Psoas muscle (tissue), 8 donors: Measurements from ENCODE around the gene VSIR. TPM values are rescaled to one million over a fixed set of nuclear protein-coding genes. Genes with fewer than 3 reads are reported as not detected.
A peak's percentile ranks its signal among the peaks of the same experiment; 100 is the strongest.

ENCODE experiments used
- ATAC-seq, 4 donors: fragments of 200-7000 bp; cut with Tn5 transposase; one replicate each; pipeline ENCODE4 v1.9.1; 2020; ENCODE audit warnings: moderate library complexity in 3 of 4, mild to moderate bottlenecking in 2 of 4
- DNase-seq, 2 donors: peaks; one replicate each; pipeline ENCODE4 v3.0.0-alpha.2; 2020
- H3K27ac ChIP-seq: fragments of 200-600 bp; one replicate; pipeline ENCODE4 v1.8.0; 2022
- H3K27me3 ChIP-seq, 3 donors: fragments of 200-600 bp in 1 of 3; one replicate each; pipeline versions ENCODE4 v1.6.1 to v1.8.0; 2013 to 2022; ENCODE audit warnings: low read length in 2 of 3, mild to moderate bottlenecking in 2 of 3, moderate library complexity in 1 of 3; ENCODE audit not compliant: insufficient read depth in 3 of 3
- H3K36me3 ChIP-seq, 2 donors: fragments of 200-600 bp in 1 of 2; one replicate each; pipeline versions ENCODE4 v1.6.1 to v1.8.0; 2013 to 2022; ENCODE audit warnings: low read depth in 1 of 2, mild to moderate bottlenecking in 1 of 2, moderate library complexity in 1 of 2; ENCODE audit not compliant: insufficient read depth in 1 of 2
- H3K4me1 ChIP-seq: fragments of 200-600 bp; one replicate; pipeline ENCODE4 v1.8.0; 2022
- H3K4me3 ChIP-seq: fragments of 200-600 bp; one replicate; pipeline ENCODE4 v1.8.0; 2022; ENCODE audit warnings: mild to moderate bottlenecking
- H3K9me3 ChIP-seq: fragments of 200-600 bp; one replicate; pipeline ENCODE4 v1.8.0; 2022
- whole genome bisulfite sequencing, 3 donors: extraction: QIAGEN DNeasy Blood & Tissue Kit; methylation state at CpG; one replicate each; pipeline versions ENCODE4 v1.1.6 to v1.1.7; 2013; 5-methylcytosine and 5-hydroxymethylcytosine counted together
- intact Hi-C, 2 donors: fragments of 100-400 bp; cut with DNase I; formaldehyde crosslinking; loops; one replicate each; pipeline versions ENCODE4 v1.11.0 to v1.14.2; 2022
- polyA plus RNA-seq, 3 donors: library from polyadenylated mRNA; stranded (reverse); fragments of 200-250 nt; gene quantifications; one replicate each; pipeline ENCODE4 v1.2.3, GENCODE V29; 2013
- total RNA-seq, 4 donors: library from RNA; stranded (reverse); fragmentation: NEBNext Ultra II Directional in 2 of 4; extraction: Animal tissue kit (Norgen Biotek cat#: 25700) in 2 of 4; gene quantifications; one replicate each; pipeline versions ENCODE4 v1.2.1 to v1.2.4, GENCODE V29; 2021 to 2023
- TF ChIP-seq, protein P1 (sequence below): fragments of 200-600 bp; IDR thresholded peaks from one replicate; pipeline ENCODE4 v1.8.0; 2022; ENCODE audit warnings: antibody characterized with exemption
- donor health status: healthy with polysubstance abuse.
- donor health status: DM: no; HTN: no; CAD: no; lungs with moderate emphysema.
- donor health status: Bipolar disorder and iron deficiency.
- donor health status: healthy.
- donor health status: DM: yes; HTN: yes; CAD: no.
- donor health status: DM: no; HTN: no; CAD: no.
- donor health status: DM: no; HTN: no; CAD: no.
- donor health status: DM: yes; HTN: yes; CAD: no.

VSIR gene
- total and polyA plus RNA-seq, 7 donors: 12.5 to 21.8 (median 18.1) TPM

- no peak overlapping the region for H3K27ac ChIP-seq
- H3K36me3 ChIP-seq: no peaks in the 10 kb centered on the region
- H3K27me3 ChIP-seq: no peaks in the 10 kb centered on the region
- H3K9me3 ChIP-seq: no peaks in the 10 kb centered on the region
- no peaks in the 10 kb centered on the region for H3K4me1 ChIP-seq
- no peak overlapping the region for H3K4me3 ChIP-seq
- TF ChIP-seq, protein P1, sequence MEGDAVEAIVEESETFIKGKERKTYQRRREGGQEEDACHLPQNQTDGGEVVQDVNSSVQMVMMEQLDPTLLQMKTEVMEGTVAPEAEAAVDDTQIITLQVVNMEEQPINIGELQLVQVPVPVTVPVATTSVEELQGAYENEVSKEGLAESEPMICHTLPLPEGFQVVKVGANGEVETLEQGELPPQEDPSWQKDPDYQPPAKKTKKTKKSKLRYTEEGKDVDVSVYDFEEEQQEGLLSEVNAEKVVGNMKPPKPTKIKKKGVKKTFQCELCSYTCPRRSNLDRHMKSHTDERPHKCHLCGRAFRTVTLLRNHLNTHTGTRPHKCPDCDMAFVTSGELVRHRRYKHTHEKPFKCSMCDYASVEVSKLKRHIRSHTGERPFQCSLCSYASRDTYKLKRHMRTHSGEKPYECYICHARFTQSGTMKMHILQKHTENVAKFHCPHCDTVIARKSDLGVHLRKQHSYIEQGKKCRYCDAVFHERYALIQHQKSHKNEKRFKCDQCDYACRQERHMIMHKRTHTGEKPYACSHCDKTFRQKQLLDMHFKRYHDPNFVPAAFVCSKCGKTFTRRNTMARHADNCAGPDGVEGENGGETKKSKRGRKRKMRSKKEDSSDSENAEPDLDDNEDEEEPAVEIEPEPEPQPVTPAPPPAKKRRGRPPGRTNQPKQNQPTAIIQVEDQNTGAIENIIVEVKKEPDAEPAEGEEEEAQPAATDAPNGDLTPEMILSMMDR: no peak
- WGBS, 3 donors: 85 to 96% (median 92%) methylated on average over 4 of the region's 4 CpGs
- intact Hi-C loops: no loop called here
- DNase-seq: no peak
- no peak for ATAC-seq
Observed at GRCh38 chr10:71720288-71720687, 53.0 kb downstream of the VSIR start.

GRCh38 chr10:71719464-71720201 is 53.7 kb downstream of the VSIR start, which contains the start of gene C10orf105:
Gene C10orf105, minus strand, starts transcription at chr10:71719778. Its CDS starts 3,441 bp downstream, at chr10:71716337.
- H3K4me3 ChIP-seq: no peak within 1 kb of the TSS
- no peaks in the 10 kb centered on the region for H3K27me3 ChIP-seq
- peaks cover 5% of the 10 kb centered on the region for H3K4me1 ChIP-seq
- DNase-seq (no peak), ATAC-seq (peak in 1 of 4 donors; percentile 4)
- H3K36me3 ChIP-seq: no peaks in the 10 kb centered on the region
- H3K9me3 ChIP-seq: no peaks in the 10 kb centered on the region
- TF ChIP-seq, protein P1: no peak
- WGBS, 3 donors: 83 to 94% (median 93%) methylated on average over 14 of the region's 14 CpGs
- H3K27ac ChIP-seq: peak within 1 kb of the TSS; percentile 23
- intact Hi-C loops: no loop called here

DNA sequence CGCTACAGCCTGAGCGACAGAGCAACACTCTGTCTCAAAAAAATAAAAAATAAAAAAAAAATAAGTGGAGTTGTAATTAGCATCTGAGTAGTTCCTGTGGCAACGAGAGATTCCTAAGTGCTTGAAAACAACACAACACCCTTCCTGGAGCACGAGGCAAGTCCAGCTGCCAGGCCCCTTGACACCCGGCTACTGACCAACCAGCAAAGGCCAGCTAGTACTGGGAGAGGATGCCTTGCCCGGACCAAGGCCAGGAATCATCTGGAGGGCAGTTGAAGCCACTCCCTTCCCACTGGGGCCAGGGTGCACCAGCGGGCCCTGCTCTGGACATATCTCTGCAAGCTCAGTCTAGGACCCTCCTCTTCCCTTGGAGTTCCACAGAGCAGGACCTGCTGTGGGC is 54.3 kb downstream of the VSIR start:
- TF ChIP-seq, protein P1: no peak
- Histone ChIP-seq H3K9me3 (no peaks in the 10 kb centered on the region), H3K27me3 (no peaks in the 10 kb centered on the region), H3K27ac (peak overlapping the region; percentile 23), H3K4me1 (peaks cover 11% of the 10 kb centered on the region), H3K36me3 (no peaks in the 10 kb centered on the region), H3K4me3 (no peak overlapping the region)
- peak in 2 of 4 donors; percentile 31 to 60 for ATAC-seq
- intact Hi-C loops: no loop called here
- peak in 1 of 2 donors; percentile 75 for DNase-seq
- 50 to 57% (median 56%) methylated on average over 7 of the region's 7 CpGs for WGBS, 3 donors

DNA sequence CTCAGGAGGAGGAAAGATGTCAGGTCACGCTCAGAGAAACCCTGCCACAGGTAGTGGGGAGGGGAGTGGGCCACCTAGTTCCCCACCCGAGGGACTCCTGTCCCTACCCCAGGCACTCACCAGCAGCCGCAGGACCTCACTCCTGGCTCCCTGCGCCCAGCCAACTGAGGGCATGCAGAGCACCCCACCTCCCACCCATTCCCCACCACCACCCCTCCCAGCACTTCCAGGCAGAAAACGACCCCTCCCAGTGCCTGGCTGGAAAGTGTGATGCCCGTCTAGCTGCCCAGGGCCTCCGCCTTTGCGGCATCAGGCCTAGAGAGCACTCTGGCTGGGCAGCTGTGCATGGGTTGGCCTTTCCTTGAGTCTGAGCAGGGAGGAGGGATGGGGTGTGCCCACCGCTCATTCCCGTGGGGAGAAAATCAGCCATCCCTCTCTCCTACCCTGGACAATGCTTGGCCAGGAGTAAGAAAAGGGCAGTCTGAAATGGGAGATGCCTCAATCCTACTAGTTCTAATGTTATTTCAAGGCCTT is 55.1 kb downstream of the VSIR start:
- H3K27ac ChIP-seq: no peak overlapping the region

More for the DNA sequence above, 55.1 kb downstream of the VSIR start:
- no peaks in the 10 kb centered on the region for H3K9me3 ChIP-seq
- no peak for ATAC-seq
- intact Hi-C loops: no loop called here
- H3K4me1 ChIP-seq: peaks cover 17% of the 10 kb centered on the region
- no peaks in the 10 kb centered on the region for H3K36me3 ChIP-seq
- H3K4me3 ChIP-seq: no peak overlapping the region
- DNase-seq: no peak
- 78 to 86% (median 79%) methylated on average over 10 of the region's 10 CpGs for WGBS, 3 donors
- TF ChIP-seq, protein P1: no peak
- H3K27me3 ChIP-seq: no peaks in the 10 kb centered on the region
